NB4 (cell line): Measurements from ENCODE around the gene SIRPB2.

Source experiments
- DNase-seq: peaks from one replicate; pipeline ENCODE4 v3.0.0; 2010; ENCODE audit warnings: low read depth
- H3K4me3 ChIP-seq: one replicate; pipeline ENCODE4 v1.5.1; 2011; ENCODE audit warnings: mild to moderate bottlenecking, low read depth, low read length, moderate library complexity
- MYC ChIP-seq: IDR thresholded peaks from 2 replicates; pipeline ENCODE4 v1.6.1; 2011; ENCODE audit warnings: low read depth, low read length
- POLR2A ChIP-seq: IDR thresholded peaks from 2 replicates; pipeline ENCODE4 v1.6.1; 2011; ENCODE audit warnings: mild to moderate bottlenecking; ENCODE audit not compliant: insufficient read length; ENCODE audit errors: extremely low read depth
- TF ChIP-seq, protein P1 (sequence below): IDR thresholded peaks from 2 replicates; pipeline ENCODE4 v1.6.1; 2011; ENCODE audit warnings: low read depth, low read length
- TF ChIP-seq, protein P2 (sequence below): IDR thresholded peaks from one replicate; pipeline ENCODE4 v1.5.1; 2012; ENCODE audit warnings: low read depth, low read length

Gene SIRPB2

DNA sequence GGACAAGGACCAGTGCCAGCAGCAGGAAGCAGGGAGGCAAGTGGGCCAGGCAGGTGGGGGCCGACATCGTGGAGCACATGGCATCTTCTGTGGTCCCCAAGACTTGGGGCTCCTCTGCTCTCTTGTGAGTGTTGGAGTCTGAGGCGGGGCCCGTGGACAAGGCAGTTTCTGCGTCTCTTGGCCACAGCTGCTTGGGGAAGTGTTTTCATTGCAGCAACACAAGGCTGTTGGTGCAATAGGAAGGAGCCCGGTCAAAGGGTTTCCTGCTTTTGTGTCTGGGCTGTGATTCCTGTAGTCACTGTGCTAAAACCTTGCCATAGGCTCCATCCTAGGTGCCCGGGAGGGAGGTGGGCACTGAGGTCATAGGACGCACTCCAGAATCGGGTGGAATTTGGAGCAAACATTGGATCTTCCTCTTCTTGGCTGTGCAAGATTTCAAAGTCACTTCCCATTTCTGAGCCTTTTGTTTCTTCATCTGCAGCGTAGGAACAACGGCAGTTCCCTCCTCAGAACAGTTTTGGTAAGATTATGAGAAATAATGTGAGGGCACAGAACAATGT lies at the start of gene SIRPB2:
Gene SIRPB2, minus strand, starts transcription at position 140 of the 560 bp plus-strand sequence. Its CDS starts 61 bp downstream, at position 79.
- peak within 1 kb of the TSS; percentile 63 for H3K4me3 ChIP-seq
- DNase-seq, result peak; percentile 92
- TF ChIP-seq, protein P1, sequence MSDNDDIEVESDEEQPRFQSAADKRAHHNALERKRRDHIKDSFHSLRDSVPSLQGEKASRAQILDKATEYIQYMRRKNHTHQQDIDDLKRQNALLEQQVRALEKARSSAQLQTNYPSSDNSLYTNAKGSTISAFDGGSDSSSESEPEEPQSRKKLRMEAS, result peak; percentile 77
- TF ChIP-seq POLR2A (peak; percentile 36), MYC (no peak; the same call in 1 of the 2 replicates)

DNA sequence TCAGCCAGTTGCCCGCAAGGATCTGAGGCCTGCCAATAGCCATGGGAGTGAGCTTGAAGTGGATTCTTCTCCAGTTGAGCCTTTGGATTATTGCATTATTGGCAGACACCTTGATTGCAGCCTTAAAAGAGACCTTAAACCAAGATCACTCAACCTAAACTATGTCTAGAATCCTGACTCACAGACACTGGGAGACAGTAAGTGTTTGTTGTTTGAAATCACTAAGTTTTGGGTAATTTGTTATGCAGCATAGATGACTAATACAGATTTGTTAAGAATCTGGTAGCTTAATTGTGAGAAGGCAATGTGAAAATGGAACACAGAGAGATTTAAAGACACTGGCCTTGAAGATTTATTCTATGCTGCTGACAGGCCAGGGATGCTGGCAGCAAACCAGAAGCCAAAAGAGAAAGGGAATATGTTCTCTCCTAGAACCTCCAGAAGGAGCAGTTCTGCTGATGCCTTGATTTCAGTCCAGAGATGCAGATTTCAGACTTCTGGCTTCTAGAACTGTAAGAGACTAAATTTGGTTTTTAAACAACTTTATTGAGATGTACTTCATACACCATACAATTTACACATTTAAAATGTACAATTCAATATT lies 48.7 kb upstream of the SIRPB2 start:
- no peak for DNase-seq
- no peak overlapping the region for H3K4me3 ChIP-seq
- no peak for TF ChIP-seq POLR2A
- TF ChIP-seq MYC, result no peak
- TF ChIP-seq, protein P1, result no peak
- TF ChIP-seq, protein P2, sequence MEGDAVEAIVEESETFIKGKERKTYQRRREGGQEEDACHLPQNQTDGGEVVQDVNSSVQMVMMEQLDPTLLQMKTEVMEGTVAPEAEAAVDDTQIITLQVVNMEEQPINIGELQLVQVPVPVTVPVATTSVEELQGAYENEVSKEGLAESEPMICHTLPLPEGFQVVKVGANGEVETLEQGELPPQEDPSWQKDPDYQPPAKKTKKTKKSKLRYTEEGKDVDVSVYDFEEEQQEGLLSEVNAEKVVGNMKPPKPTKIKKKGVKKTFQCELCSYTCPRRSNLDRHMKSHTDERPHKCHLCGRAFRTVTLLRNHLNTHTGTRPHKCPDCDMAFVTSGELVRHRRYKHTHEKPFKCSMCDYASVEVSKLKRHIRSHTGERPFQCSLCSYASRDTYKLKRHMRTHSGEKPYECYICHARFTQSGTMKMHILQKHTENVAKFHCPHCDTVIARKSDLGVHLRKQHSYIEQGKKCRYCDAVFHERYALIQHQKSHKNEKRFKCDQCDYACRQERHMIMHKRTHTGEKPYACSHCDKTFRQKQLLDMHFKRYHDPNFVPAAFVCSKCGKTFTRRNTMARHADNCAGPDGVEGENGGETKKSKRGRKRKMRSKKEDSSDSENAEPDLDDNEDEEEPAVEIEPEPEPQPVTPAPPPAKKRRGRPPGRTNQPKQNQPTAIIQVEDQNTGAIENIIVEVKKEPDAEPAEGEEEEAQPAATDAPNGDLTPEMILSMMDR, result no peak

DNA sequence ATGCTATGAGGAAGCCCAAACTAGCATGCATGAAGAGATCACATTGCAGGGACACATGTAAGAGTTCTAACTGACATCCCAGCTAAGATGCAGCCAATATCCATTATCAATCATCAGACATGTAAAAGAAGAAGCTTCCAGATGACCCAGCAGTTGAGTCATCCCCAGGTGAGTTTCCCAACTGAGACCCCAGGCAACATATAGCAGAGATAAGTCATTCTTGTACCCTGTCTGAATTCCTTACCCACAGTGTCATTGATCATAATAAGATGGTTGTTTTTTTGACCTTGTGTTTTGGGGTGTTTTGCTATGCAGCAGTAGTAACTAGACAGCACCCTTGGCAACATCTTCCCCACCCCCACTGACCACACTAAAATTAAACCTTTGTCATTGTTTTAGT lies 47.4 kb upstream of the SIRPB2 start:
- TF ChIP-seq POLR2A, result no peak
- no peak for TF ChIP-seq MYC
- TF ChIP-seq, protein P2, result no peak
- TF ChIP-seq, protein P1, result no peak
- no peak for DNase-seq
- H3K4me3 ChIP-seq, result no peak overlapping the region

DNA sequence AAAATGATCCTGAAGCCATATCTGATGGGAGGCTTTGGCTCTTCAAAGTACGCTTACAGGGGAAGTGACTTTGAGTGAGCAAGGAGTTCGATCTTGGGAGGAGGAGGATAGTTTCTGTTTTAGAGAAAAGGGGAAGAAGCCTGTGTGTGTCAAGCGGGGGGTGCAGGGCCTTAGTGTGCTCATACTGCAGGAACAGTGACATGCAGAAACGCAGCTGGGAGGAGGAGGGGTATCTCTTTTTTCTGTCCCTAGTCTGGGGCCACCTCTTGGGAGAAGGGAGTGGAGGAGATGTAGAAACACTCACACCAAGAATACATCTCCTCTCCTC lies 46.5 kb upstream of the SIRPB2 start:
- peak overlapping the region; percentile 56 for H3K4me3 ChIP-seq
- peak; percentile 99 for DNase-seq

DNA sequence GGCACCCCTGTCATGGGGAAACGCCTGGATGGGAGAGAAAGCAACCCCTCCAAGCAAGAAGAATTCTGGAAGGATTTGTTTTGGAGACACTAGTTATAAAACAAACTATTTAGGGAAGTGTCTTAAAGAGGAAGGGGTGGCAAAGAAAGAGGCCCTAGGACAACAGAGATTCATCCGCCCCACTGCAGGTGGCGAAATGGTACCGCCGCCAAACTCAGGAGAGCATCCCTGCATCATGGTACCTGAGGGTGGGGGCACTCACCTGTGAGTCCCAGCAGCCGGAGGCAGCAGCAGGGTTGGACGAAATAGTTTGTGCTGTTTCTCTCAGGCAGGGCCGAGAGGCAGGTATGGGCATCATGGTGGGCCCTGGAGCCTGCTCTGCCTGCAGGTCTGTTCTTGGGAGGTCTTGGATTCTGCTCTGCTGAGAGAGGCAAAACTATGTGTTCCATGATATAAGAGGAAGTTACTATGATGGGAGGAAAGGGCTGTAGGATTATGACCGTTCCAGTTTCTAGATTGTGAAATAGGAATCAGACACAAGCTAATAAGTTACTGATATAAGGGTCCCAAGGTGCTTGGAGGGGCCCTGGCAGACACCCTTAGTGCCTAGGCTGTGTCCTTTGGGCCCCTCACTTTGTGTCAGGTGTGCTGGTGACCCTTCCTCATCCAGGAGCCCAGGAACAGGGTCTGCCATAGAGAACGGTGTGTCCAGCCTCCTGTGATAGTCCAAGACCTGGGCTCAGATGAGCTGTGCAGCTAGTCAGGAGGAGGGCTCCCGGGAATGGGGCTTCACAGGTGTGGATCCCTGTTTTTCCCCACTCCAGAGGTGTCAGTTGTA lies 45.9 kb upstream of the SIRPB2 start:
- peak; percentile 80 for DNase-seq
- peak overlapping the region; percentile 56 for H3K4me3 ChIP-seq
- TF ChIP-seq POLR2A (no peak), MYC (no peak)
- TF ChIP-seq, protein P2, result no peak
- TF ChIP-seq, protein P1, result no peak

More for the DNA sequence above, 46.5 kb upstream of the SIRPB2 start:
- peak; percentile 65 for TF ChIP-seq MYC
- TF ChIP-seq, protein P1, result peak; percentile 61; the same call in 1 of the 2 replicates
- TF ChIP-seq, protein P2, result no peak
